Esophagus (tissue), 2 donors: ENCODE measurements around the gene SHISA9. TPM values are rescaled to one million over a fixed set of nuclear protein-coding genes. Genes with fewer than 3 reads are reported as not detected.

Experiments used
- H3K27ac ChIP-seq, 2 donors: one replicate each; pipeline ENCODE4 v1.5.1; 2013; ENCODE audit warnings: low read depth in 2 of 2, mild to moderate bottlenecking in 2 of 2, inconsistent platforms in 1 of 2, low read length in 1 of 2, moderate library complexity in 1 of 2
- H3K27me3 ChIP-seq, 2 donors: one replicate each; pipeline ENCODE4 v1.6.1; 2013; ENCODE audit warnings: low read length in 2 of 2, control low read depth in 1 of 2, mild to moderate bottlenecking in 1 of 2; ENCODE audit not compliant: insufficient read depth in 2 of 2, control insufficient read depth in 1 of 2
- H3K36me3 ChIP-seq, 2 donors: one replicate each; pipeline ENCODE4 v1.6.1; 2013; ENCODE audit warnings: low read length in 1 of 2; ENCODE audit not compliant: control insufficient read depth in 2 of 2, insufficient read depth in 2 of 2
- H3K4me1 ChIP-seq, 2 donors: one replicate each; pipeline ENCODE4 v1.6.1; 2013; ENCODE audit warnings: low read length in 1 of 2; ENCODE audit not compliant: control insufficient read depth in 2 of 2, insufficient read depth in 2 of 2
- H3K4me3 ChIP-seq, 2 donors: one replicate each; pipeline ENCODE4 v1.5.1; 2013; ENCODE audit warnings: low read length in 2 of 2, mild to moderate bottlenecking in 2 of 2, low read depth in 1 of 2, moderate library complexity in 1 of 2
- H3K9me3 ChIP-seq, 2 donors: one replicate each; pipeline ENCODE4 v1.6.1; 2013; ENCODE audit warnings: mild to moderate bottlenecking in 2 of 2, low read depth in 1 of 2, low read length in 1 of 2, moderate library complexity in 1 of 2; ENCODE audit not compliant: control insufficient read depth in 2 of 2, insufficient read depth in 1 of 2
- WGBS, 2 donors: extraction: QIAGEN DNeasy Blood & Tissue Kit; methylation state at CpG; one replicate each; pipeline ENCODE4 v1.1.7; 2013; 5-methylcytosine and 5-hydroxymethylcytosine counted together
- polyA plus RNA-seq, 2 donors: library from polyadenylated mRNA; stranded (reverse); fragments of 200-250 nt; gene quantifications; one replicate each; pipeline ENCODE4 v1.2.3, GENCODE V29; 2013
- donor health status: healthy with polysubstance abuse.
- donor health status: Bipolar disorder and iron deficiency.

The SHISA9 gene
- polyA plus RNA-seq, 2 donors: 0.04 to 0.07 TPM

DNA sequence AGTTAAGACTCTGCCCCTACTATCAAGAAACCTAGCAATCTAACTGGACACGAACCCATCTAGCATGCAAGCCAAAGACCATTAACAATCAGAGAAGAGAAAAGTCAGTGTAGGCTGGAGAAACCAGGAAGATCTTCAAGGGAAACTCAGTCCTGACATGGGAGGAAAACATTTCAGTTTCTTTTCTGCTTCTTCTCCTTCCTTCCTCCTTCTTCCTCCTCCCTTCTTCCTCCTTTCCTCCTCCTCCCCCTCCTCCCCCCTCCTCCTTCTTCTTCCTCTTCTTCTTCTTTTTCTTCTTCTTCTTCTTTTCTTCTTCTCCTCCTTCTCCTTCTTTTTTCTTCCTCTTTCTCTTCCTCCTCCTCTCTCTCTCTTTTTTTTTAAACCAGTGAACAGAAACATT is 29.6 kb upstream of the SHISA9 start:
- Histone ChIP-seq H3K36me3 (no peaks in the 10 kb centered on the region), H3K9me3 (peaks cover 0 to 5% of the 10 kb centered on the region in 2 donors), H3K4me1 (no peaks in the 10 kb centered on the region), H3K4me3 (no peak overlapping the region), H3K27ac (no peak overlapping the region), H3K27me3 (no peaks in the 10 kb centered on the region)
- 60 to 62% methylated on average over 1 of the region's 1 CpG for WGBS, 2 donors

DNA sequence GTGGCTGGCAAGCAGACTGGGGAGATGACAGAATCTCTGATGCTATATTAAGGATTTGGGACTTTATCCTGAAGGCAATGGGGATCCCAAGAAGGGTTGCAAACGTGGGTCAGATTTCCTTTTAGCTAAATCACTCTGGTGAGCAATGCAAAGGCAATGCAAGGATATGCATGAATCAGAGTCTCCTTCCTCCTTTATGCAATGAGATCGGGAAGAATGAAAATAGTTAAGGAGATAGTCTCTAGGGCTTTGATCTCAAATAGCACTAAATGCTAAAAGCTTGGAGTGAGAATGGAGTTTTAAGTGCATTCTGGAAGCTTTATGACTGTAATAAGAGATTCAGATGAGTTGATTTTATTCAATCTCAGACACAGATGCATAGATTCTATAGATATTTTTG is 27.2 kb upstream of the SHISA9 start:
- no peak overlapping the region for H3K4me3 ChIP-seq
- H3K4me1 ChIP-seq: no peaks in the 10 kb centered on the region
- peaks cover 0 to 4% of the 10 kb centered on the region in 2 donors for H3K27me3 ChIP-seq
- H3K36me3 ChIP-seq: no peaks in the 10 kb centered on the region
- H3K27ac ChIP-seq: no peak overlapping the region
- H3K9me3 ChIP-seq: peaks cover 0 to 5% of the 10 kb centered on the region in 2 donors
- WGBS, 2 donors: 24 to 37% methylated on average over 2 of the region's 2 CpGs

DNA sequence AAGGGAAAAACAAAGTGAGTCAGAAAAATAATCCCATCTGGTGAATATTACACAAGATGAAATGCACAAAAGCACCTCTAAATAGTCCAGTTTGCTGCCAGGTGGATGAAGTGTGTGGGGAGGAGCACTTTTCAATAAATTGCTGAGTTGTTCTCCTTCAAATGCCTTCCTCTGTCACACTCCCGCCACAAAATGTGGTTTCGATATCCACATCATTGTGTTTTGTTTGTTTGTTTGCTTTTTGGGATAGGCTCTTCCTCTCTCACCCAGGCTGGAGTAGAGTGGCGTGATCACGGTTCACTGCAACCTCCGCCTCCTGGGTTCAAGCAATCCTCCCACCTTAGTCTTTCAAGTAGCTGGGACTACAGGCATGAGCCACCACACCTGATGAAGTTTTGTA is 24.6 kb upstream of the SHISA9 start:
- no peak overlapping the region for H3K4me3 ChIP-seq
- 60 to 63% methylated on average over 5 of the region's 5 CpGs for WGBS, 2 donors
- H3K36me3 ChIP-seq: no peaks in the 10 kb centered on the region
- H3K27me3 ChIP-seq: peaks cover 0 to 4% of the 10 kb centered on the region in 2 donors
- no peak overlapping the region for H3K27ac ChIP-seq
- H3K9me3 ChIP-seq: no peaks in the 10 kb centered on the region
- no peaks in the 10 kb centered on the region for H3K4me1 ChIP-seq

DNA sequence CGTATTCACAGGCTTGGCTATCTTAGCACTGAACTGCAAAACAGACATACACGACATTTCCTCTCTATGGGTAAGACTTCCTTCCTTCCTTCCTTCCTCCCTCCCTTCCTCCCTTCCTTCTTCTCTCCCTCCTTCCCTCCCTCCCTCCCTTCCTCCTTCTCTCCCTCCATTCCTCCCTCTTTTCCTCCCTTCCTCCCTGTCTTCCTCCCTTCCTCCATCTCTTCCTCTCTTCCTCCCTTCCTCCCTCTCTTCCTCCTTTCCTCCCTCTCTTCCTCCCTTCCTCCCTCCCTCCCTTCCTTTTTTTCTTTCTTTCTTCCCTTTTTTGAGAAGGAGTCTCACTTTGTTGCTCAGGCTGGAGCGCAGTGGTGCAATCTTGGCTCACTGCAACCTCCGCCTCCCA is 22.4 kb upstream of the SHISA9 start:
- WGBS, 2 donors: 71 to 82% methylated on average over 4 of the region's 4 CpGs
- H3K4me3 ChIP-seq: no peak overlapping the region
- no peaks in the 10 kb centered on the region for H3K4me1 ChIP-seq
- no peaks in the 10 kb centered on the region for H3K36me3 ChIP-seq
- H3K27me3 ChIP-seq: peaks cover 0 to 4% of the 10 kb centered on the region in 2 donors
- no peaks in the 10 kb centered on the region for H3K9me3 ChIP-seq
- H3K27ac ChIP-seq: no peak overlapping the region

DNA sequence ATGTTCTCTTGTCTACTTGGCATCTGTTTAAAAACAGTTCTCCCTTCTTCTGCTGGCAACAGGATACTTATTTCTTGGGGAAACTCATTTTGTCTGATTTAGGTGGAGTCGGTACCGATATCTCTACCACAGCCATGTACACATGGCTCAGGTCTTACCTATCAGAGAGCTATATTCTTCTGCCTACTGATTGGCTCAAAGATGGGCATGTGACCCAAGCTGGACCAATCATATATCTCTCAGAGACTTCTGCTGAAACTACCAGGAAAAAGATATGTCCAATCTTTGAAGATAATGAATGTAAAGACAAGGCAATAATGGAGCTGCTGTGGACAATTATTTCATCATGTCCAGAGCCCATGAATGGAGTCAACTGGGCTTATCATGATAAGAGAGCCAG is 21.6 kb upstream of the SHISA9 start:
- H3K9me3 ChIP-seq: no peaks in the 10 kb centered on the region
- WGBS, 2 donors: 95 to 98% methylated on average over 2 of the region's 2 CpGs
- no peaks in the 10 kb centered on the region for H3K4me1 ChIP-seq
- no peak overlapping the region for H3K4me3 ChIP-seq
- peaks cover 0 to 4% of the 10 kb centered on the region in 2 donors for H3K27me3 ChIP-seq
- H3K36me3 ChIP-seq: no peaks in the 10 kb centered on the region
- H3K27ac ChIP-seq: no peak overlapping the region

DNA sequence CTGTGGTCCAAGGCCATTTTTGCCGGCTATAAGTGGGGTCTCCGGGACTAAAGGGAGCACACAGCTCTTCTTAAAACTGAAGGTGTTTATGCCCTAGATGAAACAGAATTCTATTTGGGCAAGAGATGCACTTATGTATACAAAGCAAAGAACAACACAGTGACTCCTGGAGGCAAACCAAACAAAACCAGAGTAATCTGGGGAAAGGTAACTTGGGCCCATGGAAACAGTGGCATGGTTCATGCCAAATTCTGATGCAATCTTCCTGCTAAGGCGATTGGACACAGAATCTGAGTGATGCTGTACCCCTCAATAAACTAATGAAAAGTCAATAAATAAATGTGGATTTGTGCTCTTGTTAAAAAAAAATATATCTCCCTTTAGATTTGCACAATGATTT is 20.2 kb upstream of the SHISA9 start:
- Histone ChIP-seq H3K4me1 (no peaks in the 10 kb centered on the region), H3K36me3 (no peaks in the 10 kb centered on the region), H3K27ac (no peak overlapping the region), H3K9me3 (no peaks in the 10 kb centered on the region), H3K27me3 (peaks cover 0 to 4% of the 10 kb centered on the region in 2 donors), H3K4me3 (no peak overlapping the region)
- WGBS, 2 donors: 68 to 78% methylated on average over 3 of the region's 3 CpGs

DNA sequence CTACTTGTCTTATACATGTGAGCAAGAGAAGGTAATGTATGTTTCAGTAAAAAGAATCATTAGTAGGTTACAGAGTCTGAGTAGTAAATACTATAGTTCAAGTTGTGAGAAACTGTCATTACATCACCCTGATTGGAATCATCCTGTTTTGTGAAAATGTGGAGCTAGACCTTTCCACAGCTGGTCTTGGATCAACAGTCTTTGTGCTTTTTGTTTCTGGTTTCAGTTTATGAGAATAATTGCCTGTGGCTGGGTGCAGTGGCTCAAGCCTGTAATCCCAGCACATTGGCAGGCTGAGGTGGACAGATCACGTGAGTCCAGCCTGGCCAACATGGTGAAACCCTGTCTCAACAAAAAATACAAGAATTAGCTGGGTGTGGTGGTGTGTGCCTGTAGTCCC is 19.7 kb upstream of the SHISA9 start:
- H3K9me3 ChIP-seq: no peaks in the 10 kb centered on the region
- H3K27ac ChIP-seq: no peak overlapping the region
- H3K4me1 ChIP-seq: no peaks in the 10 kb centered on the region
- peaks cover 0 to 4% of the 10 kb centered on the region in 2 donors for H3K27me3 ChIP-seq
- 43 to 48% methylated on average over 1 of the region's 1 CpG for WGBS, 2 donors
- H3K4me3 ChIP-seq: no peak overlapping the region
- no peaks in the 10 kb centered on the region for H3K36me3 ChIP-seq

DNA sequence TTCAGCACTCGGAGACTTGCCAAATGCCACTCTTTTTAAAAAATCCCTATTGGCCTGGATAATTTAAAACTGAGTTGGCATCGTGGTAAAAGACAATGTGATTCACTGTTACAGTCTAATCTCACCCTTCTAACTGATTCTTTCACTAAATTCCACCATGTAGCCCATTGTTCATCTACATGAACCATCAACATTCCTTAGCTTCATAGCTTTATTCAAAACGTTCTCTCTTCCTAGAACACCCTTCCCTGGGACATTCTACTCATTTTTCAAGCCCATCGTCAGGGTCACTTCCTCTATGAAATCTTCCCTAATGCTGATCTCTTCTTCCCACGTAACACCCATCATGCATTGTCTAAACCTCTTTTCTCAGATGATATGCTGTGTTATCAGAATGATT is 15.7 kb upstream of the SHISA9 start:
- H3K27ac ChIP-seq: no peak overlapping the region
- no peaks in the 10 kb centered on the region for H3K27me3 ChIP-seq
- no peaks in the 10 kb centered on the region for H3K4me1 ChIP-seq
- no peak overlapping the region for H3K4me3 ChIP-seq
- no peaks in the 10 kb centered on the region for H3K36me3 ChIP-seq
- H3K9me3 ChIP-seq: no peaks in the 10 kb centered on the region
- 57 to 63% methylated on average over 5 of the region's 5 CpGs for WGBS, 2 donors

DNA sequence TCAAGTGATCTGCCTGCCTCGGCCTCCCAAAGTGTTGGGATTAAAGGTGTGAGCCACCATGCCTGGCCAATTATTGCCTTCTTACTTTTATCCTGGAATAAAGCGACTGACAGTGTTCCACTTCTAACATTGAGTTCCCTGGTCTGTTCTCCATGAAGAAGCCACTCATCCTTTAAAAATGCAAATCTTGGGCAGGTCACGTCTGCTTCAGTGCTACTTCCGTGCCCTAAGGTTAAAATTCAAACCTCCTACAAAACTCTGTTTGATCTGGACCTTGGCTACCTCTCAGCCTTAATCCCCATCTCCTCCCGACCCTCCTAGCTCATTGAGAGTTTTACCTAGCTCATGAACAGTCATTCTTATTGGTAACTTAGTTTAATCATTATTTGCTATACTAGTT is 9.6 kb upstream of the SHISA9 start:
- Histone ChIP-seq H3K36me3 (no peaks in the 10 kb centered on the region), H3K9me3 (no peaks in the 10 kb centered on the region), H3K4me3 (no peak overlapping the region), H3K27ac (no peak overlapping the region), H3K4me1 (no peaks in the 10 kb centered on the region), H3K27me3 (no peaks in the 10 kb centered on the region)
- WGBS, 2 donors: 52 to 55% methylated on average over 5 of the region's 5 CpGs

DNA sequence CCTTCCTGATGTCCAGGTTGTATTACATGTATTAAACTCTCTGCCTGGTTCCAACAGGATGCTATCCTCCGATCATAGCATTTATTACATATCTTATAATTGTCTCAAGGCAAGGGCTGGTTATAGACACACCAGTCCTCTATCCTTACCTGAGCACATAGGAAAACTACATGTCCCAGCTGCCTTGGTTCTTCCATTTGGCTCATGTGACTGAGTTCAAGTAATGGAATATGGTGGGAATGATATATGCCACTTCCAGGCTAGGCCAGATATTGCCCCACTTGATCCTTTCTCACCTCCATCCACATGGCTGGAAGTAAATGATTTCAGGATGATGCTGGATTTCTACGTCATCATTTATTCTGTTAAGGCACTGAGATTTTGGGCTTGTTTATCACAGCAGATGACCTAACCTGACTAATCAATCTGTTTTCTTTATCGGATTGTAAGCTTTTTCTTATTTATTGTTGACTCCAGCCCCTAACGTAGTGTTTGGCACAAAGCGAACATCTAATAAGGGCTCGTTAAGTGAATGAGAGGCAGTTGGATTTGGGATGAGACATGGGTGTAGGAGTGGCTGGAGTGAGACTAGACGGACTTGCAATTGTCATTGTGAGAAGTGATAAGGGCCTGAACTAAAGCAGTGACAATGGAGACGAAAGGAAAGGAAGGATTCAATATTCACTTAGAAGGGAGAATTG is 8.2 kb upstream of the SHISA9 start:
- H3K4me1 ChIP-seq: no peaks in the 10 kb centered on the region
- H3K27ac ChIP-seq: no peak overlapping the region
- no peaks in the 10 kb centered on the region for H3K27me3 ChIP-seq
- no peaks in the 10 kb centered on the region for H3K36me3 ChIP-seq
- 82% methylated on average over 8 of the region's 8 CpGs for WGBS, 2 donors
- H3K4me3 ChIP-seq: no peak overlapping the region
- no peaks in the 10 kb centered on the region for H3K9me3 ChIP-seq
